Dendritic cell treated with granulocyte-macrophage colony-stimulating factor and Interleukin-4, amounts not matched to agents 40 ng/mL and 50 ng/mL, for 4 days (primary cell): Measurements from ENCODE around the gene HS3ST6.
"Not testable (repeated sequence)": the region's sequence is repeated elsewhere in the genome, so short reads cannot be mapped to it uniquely, and the experiment has no call there.

Experiments
- H3K27ac Mint-ChIP-seq: one replicate; pipeline ENCODE4 v1.8.0; 2022; ENCODE audit warnings: mild to moderate bottlenecking, mixed read lengths
- H3K27me3 Mint-ChIP-seq: one replicate; pipeline ENCODE4 v1.8.0; 2022; ENCODE audit warnings: mild to moderate bottlenecking, mixed read lengths
- H3K36me3 Mint-ChIP-seq: one replicate; pipeline ENCODE4 v1.8.0; 2022; ENCODE audit warnings: low read depth, mixed read lengths
- H3K4me1 Mint-ChIP-seq: one replicate; pipeline ENCODE4 v1.8.0; 2022; ENCODE audit warnings: low read depth, mixed read lengths
- H3K4me3 Mint-ChIP-seq: one replicate; pipeline ENCODE4 v1.8.0; 2022; ENCODE audit warnings: mild to moderate bottlenecking, moderate library complexity, mixed read lengths
- H3K9me3 Mint-ChIP-seq: one replicate; pipeline ENCODE4 v1.8.0; 2022; ENCODE audit warnings: mixed read lengths
- intact Hi-C: fragments of 100-400 bp; cut with micrococcal nuclease; formaldehyde crosslinking; loops from one replicate; pipeline ENCODE4 v1.15.0; 2022

The HS3ST6 gene

GRCh38 chr16:1958143-1958491 is 39.9 kb upstream of the HS3ST6 start:
- Mint-ChIP-seq H3K36me3 (peaks cover 39% of the 10 kb centered on the region), H3K27me3 (peaks cover 31% of the 10 kb centered on the region), H3K4me1 (peaks cover 43% of the 10 kb centered on the region)
- intact Hi-C loops, H3K9me3 Mint-ChIP-seq, H3K4me3 Mint-ChIP-seq, H3K27ac Mint-ChIP-seq: not testable (repeated sequence)

GRCh38 chr16:1957434-1958142 is 39.4 kb upstream of the HS3ST6 start:
- H3K27ac Mint-ChIP-seq, H3K9me3 Mint-ChIP-seq, intact Hi-C loops, H3K4me3 Mint-ChIP-seq: not testable (repeated sequence)
- Mint-ChIP-seq H3K36me3 (peaks cover 33% of the 10 kb centered on the region), H3K4me1 (peaks cover 37% of the 10 kb centered on the region), H3K27me3 (peaks cover 34% of the 10 kb centered on the region)

DNA sequence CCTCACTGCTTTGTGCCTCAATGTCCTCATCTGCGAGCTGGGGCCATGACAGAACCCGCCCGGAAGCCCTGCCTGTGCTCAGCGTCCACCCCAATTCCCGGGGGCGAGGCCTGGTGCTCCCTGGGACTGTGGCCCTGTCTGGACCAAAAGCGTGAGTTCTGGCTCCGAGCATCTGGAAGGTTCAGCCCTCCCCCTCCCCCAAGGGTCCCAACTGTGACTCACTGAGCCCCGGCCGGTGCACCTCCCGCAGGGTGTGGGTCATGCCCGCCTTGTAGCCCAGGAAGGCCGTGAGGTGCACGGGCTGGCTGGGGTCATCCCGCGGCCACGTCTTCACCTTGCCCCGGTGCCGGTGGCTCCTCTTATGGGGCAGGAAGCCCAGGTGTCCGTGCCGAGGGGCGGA is 35.5 kb upstream of the HS3ST6 start:
- no peak overlapping the region for H3K4me3 Mint-ChIP-seq
- no peaks in the 10 kb centered on the region for H3K9me3 Mint-ChIP-seq
- no peaks in the 10 kb centered on the region for H3K36me3 Mint-ChIP-seq
- peaks cover 3% of the 10 kb centered on the region for H3K4me1 Mint-ChIP-seq
- peaks cover 30% of the 10 kb centered on the region for H3K27me3 Mint-ChIP-seq
- intact Hi-C loops, result no loop called here
- no peak overlapping the region for H3K27ac Mint-ChIP-seq

DNA sequence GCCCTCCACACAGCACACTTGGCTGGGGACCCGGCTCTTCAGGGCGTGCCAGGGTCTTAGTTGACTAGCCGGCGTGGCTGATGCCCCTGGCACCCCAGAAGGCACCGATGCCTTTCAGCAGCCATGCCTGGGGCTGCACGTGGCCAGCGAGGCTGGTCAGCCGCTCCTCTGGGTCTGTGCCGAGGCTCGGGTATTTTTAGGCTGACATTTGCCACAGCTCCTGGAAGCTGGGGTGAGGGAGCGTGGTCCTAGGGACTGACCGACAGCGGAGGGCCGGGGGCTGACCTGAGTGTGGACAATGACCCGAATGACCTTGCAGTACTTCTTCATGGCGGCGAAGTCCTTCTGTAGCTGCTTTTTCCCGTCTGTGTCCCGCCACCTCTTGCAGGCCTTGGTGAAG is 32.3 kb upstream of the HS3ST6 start:
- Mint-ChIP-seq H3K36me3 (no peaks in the 10 kb centered on the region), H3K9me3 (no peaks in the 10 kb centered on the region), H3K4me1 (peaks cover 3% of the 10 kb centered on the region), H3K27ac (no peak overlapping the region), H3K27me3 (peaks cover 11% of the 10 kb centered on the region), H3K4me3 (no peak overlapping the region)
- intact Hi-C loops, result no loop called here

- no peak overlapping the region for H3K27ac Mint-ChIP-seq
- H3K27me3 Mint-ChIP-seq, result peaks cover 11% of the 10 kb centered on the region
- H3K36me3 Mint-ChIP-seq, result no peaks in the 10 kb centered on the region
- intact Hi-C loops, result no loop called here
- no peaks in the 10 kb centered on the region for H3K9me3 Mint-ChIP-seq
- peaks cover 5% of the 10 kb centered on the region for H3K4me1 Mint-ChIP-seq
- no peak overlapping the region for H3K4me3 Mint-ChIP-seq
Observed at GRCh38 chr16:1950047-1950446, 31.8 kb upstream of the HS3ST6 start.

DNA sequence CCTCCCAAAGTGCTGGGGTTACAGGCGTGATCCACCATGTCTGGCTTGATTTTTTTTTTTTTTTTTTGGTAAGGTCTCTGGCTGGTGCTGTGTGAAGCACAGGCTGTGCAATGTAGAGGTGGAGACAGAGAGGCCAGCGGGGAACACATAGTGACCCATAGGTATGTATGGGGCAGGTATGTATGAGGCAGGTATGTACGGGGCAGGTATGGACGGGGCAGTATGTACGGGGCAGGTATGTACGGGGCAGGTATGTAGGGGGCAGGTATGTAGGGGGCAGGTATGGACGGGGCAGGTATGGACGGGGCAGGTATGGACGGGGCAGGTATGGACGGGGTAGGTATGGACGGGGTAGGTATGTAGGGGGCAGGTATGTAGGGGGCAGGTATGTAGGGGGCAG is 31.3 kb upstream of the HS3ST6 start:
- H3K27ac Mint-ChIP-seq, result no peak overlapping the region
- H3K36me3 Mint-ChIP-seq, result no peaks in the 10 kb centered on the region
- intact Hi-C loops, result no loop called here
- peaks cover 8% of the 10 kb centered on the region for H3K27me3 Mint-ChIP-seq
- H3K4me3 Mint-ChIP-seq, result no peak overlapping the region
- H3K4me1 Mint-ChIP-seq, result peaks cover 8% of the 10 kb centered on the region
- H3K9me3 Mint-ChIP-seq, result no peaks in the 10 kb centered on the region

GRCh38 chr16:1947369-1947670 is 29.1 kb upstream of the HS3ST6 start:
- H3K27me3 Mint-ChIP-seq, result no peaks in the 10 kb centered on the region
- no peaks in the 10 kb centered on the region for H3K9me3 Mint-ChIP-seq
- intact Hi-C loops, result no loop called here
- peaks cover 7% of the 10 kb centered on the region for H3K36me3 Mint-ChIP-seq
- H3K27ac Mint-ChIP-seq, result no peak overlapping the region
- H3K4me3 Mint-ChIP-seq, result no peak overlapping the region
- peaks cover 26% of the 10 kb centered on the region for H3K4me1 Mint-ChIP-seq

- Mint-ChIP-seq H3K27ac (no peak overlapping the region), H3K36me3 (peaks cover 8% of the 10 kb centered on the region), H3K4me3 (no peak overlapping the region), H3K9me3 (no peaks in the 10 kb centered on the region), H3K27me3 (no peaks in the 10 kb centered on the region), H3K4me1 (peaks cover 31% of the 10 kb centered on the region)
- intact Hi-C loops, result no loop called here
Observed at GRCh38 chr16:1946495-1947368, 28.5 kb upstream of the HS3ST6 start.

- H3K9me3 Mint-ChIP-seq, result no peaks in the 10 kb centered on the region
- peak overlapping the region; percentile 45 for H3K27ac Mint-ChIP-seq
- H3K4me3 Mint-ChIP-seq, result no peak overlapping the region
- intact Hi-C loops, result no loop called here
- H3K27me3 Mint-ChIP-seq, result no peaks in the 10 kb centered on the region
- H3K36me3 Mint-ChIP-seq, result peaks cover 17% of the 10 kb centered on the region
- H3K4me1 Mint-ChIP-seq, result peaks cover 41% of the 10 kb centered on the region
Observed at GRCh38 chr16:1945559-1946391, 27.6 kb upstream of the HS3ST6 start.

DNA sequence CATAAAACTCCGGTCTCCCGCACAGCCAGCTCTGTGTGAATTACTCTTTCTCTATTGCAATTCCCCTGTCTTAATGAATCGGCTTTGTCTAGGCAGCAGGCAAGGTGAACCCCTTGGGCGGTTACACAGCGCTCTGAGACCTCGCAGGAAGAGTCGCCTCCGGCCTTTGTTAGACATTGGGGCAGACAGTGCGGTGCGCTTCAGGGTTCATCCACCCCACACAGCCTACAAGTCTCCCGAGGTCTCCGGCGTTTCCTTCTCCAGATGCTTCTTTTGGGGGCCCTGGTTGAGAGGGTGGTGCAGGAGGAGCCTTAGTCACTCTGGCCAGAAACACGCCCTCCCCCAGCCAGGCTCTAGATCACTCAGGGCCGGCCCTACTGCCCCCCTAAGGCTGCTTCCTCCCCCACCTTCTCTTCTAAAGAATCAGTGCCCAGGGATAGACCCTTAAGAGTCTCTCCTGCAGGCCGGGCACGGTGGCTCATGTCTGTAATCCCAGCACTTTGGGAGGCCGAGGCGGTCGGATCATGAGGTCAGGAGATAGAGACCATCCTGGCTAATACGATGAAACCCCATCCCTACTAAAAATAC is 26.5 kb upstream of the HS3ST6 start:
- Mint-ChIP-seq H3K36me3 (peaks cover 28% of the 10 kb centered on the region), H3K27ac (peak overlapping the region; percentile 95), H3K27me3 (no peaks in the 10 kb centered on the region), H3K4me1 (peaks cover 52% of the 10 kb centered on the region), H3K9me3 (no peaks in the 10 kb centered on the region), H3K4me3 (no peak overlapping the region)
- intact Hi-C loops, result no loop called here

DNA sequence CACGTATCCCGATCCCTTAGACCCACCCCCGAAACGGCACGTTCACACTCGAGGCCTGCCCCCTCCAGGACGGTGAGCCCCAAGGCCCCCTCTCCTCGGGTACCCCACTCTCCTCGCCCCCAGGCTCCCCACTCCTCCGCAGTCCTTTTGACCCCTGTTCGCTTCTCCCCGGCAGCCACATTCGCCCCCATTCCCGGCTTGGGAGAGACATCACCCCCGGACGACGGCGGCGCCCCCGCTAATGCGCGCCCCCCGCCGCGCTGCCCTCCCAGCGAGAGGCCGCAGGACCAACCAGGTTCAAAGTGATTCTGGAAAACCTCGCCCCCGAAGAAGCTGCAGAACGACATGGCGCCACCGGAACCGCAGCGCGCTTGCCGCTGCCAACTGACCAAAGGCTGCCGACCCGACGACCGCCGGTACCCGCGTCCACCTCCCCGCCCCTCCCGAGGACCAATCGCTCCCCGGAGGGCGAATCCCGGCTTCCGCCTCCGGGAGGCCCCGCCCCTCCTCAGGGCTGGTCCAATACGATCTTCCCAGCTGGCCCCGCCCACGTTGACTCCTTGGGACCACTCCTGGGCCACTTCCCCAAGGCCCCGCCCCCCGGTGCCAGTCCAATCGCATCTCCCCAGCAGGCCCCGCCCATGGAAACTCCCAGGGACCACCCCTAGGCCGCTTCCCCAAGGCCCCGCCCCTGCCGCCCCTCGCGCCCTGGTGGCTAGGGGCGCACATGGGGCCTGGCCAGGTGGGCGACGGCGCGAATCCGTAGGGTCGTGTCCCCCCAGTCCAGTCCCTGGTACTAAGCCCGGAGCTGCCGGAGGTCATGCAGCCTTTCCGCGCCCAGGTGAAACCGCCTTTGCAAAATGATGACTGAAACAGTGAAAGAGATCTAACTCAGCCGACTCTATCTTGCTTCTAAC is 24.9 kb upstream of the HS3ST6 start, which contains the start of gene MSRB1:
TSS of gene MSRB1 (minus strand) at position 390 of the 917 bp plus-strand sequence. CDS start at position 347, 43 bp downstream.
- Mint-ChIP-seq H3K36me3 (peaks cover 44% of the 10 kb centered on the region), H3K27ac (peak within 1 kb of the TSS; percentile 95), H3K4me3 (peak within 1 kb of the TSS; percentile 98), H3K27me3 (no peaks in the 10 kb centered on the region), H3K4me1 (peaks cover 68% of the 10 kb centered on the region), H3K9me3 (no peaks in the 10 kb centered on the region)
- intact Hi-C loops, result no loop called here

GRCh38 chr16:1942047-1942809 is 24.0 kb upstream of the HS3ST6 start:
- Mint-ChIP-seq H3K9me3 (no peaks in the 10 kb centered on the region), H3K4me1 (peaks cover 73% of the 10 kb centered on the region), H3K36me3 (peaks cover 52% of the 10 kb centered on the region), H3K27ac (peak overlapping the region; percentile 95), H3K27me3 (no peaks in the 10 kb centered on the region), H3K4me3 (peak overlapping the region; percentile 98)
- intact Hi-C loops, result no loop called here
